RWPE1 (cell line): ENCODE measurements around the gene ADA.

Source experiments
- CTCF ChIA-PET: fragments of 350-600 bp; sonication (Branson Sonifier 250); formaldehyde crosslinking; extraction: SDS; loops from one replicate; lab custom pipeline; 2021; lab: Yijun Ruan, JAX
- POLR2A ChIA-PET: fragments of 400-600 bp; formaldehyde crosslinking; extraction: SDS; loops from one replicate; lab custom pipeline; 2020; ENCODE audit warnings: antibody characterized with exemption; ENCODE audit not compliant: low non-redundant PET; lab: Yijun Ruan, JAX
- DNase-seq: peaks from one replicate; pipeline ENCODE4 v3.0.0; 2012; ENCODE audit warnings: low spot score
- H3K27ac ChIP-seq: fragments of 450-650 bp; 2 replicates; pipeline ENCODE4 v1.5.1; 2017
- TF ChIP-seq, protein P1 (sequence below): fragments of 450-650 bp; conservative IDR thresholded peaks from 2 replicates; pipeline ENCODE4 v1.5.1; 2017; ENCODE audit warnings: low read depth, mild to moderate bottlenecking

The ADA gene

GRCh38 chr20:44596876-44597275, 54.6 kb downstream of the ADA start:
- TF ChIP-seq, protein P1, sequence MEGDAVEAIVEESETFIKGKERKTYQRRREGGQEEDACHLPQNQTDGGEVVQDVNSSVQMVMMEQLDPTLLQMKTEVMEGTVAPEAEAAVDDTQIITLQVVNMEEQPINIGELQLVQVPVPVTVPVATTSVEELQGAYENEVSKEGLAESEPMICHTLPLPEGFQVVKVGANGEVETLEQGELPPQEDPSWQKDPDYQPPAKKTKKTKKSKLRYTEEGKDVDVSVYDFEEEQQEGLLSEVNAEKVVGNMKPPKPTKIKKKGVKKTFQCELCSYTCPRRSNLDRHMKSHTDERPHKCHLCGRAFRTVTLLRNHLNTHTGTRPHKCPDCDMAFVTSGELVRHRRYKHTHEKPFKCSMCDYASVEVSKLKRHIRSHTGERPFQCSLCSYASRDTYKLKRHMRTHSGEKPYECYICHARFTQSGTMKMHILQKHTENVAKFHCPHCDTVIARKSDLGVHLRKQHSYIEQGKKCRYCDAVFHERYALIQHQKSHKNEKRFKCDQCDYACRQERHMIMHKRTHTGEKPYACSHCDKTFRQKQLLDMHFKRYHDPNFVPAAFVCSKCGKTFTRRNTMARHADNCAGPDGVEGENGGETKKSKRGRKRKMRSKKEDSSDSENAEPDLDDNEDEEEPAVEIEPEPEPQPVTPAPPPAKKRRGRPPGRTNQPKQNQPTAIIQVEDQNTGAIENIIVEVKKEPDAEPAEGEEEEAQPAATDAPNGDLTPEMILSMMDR, result no peak
- DNase-seq, result no peak
- no peak overlapping the region for H3K27ac ChIP-seq
- ChIA-PET CTCF (interaction anchor here (0.5 to 3.2 kb wide), 2 partner anchors 13 to 155 kb away, joined by 3 to 25 read pairs; no protein-coding TSS in a partner anchor), POLR2A (no interaction called here)

- TF ChIP-seq, protein P1, result no peak
- ChIA-PET POLR2A (no interaction called here), CTCF (interaction anchor here (0.7 to 1.0 kb wide), 2 partner anchors 125 to 211 kb away, joined by 4 read pairs; no protein-coding TSS in a partner anchor)
- H3K27ac ChIP-seq, result no peak overlapping the region
- no peak for DNase-seq
Observed at GRCh38 chr20:44596010-44596409, 55.5 kb downstream of the ADA start.

DNA sequence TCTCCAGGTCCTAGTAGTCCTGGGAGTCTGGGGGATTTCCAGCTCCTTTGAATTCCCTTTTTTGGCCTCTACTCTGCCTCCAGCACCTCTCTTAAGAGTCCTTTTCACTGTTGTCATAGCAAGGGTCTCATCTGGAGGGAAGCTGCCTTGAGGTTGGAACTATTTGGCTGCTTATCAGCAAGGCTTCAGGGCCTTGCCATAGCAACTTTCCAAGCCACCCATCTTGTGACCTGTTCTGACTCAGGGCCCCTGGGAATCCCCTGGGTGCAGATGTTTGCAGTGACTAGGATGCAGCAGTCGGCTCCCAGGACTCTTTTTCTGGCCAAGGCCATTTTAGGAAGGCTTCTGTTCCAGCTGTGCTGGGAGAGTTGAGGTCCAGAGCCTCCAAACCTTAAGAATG, 56.8 kb downstream of the ADA start:
- H3K27ac ChIP-seq, result no peak overlapping the region
- TF ChIP-seq, protein P1, result no peak
- POLR2A ChIA-PET, result no interaction called here
- CTCF ChIA-PET, result interaction anchor here (0.7 to 1.0 kb wide), 2 partner anchors 19 to 128 kb away, joined by 3 read pairs; no protein-coding TSS in a partner anchor
- no peak for DNase-seq

GRCh38 chr20:44593751-44594150, 57.7 kb downstream of the ADA start:
- no peak for DNase-seq
- H3K27ac ChIP-seq, result no peak overlapping the region
- POLR2A ChIA-PET, result interaction anchor here (0.7 kb wide), 1 partner anchor 7 kb away, joined by 3 read pairs; no protein-coding TSS in a partner anchor

GRCh38 chr20:44592366-44592765, 59.1 kb downstream of the ADA start:
- TF ChIP-seq, protein P1, result no peak
- no peak for DNase-seq
- CTCF ChIA-PET, result interaction anchor here (0.6 to 1.0 kb wide), 2 partner anchors 11 to 24 kb away, joined by 3 read pairs; no protein-coding TSS in a partner anchor
- H3K27ac ChIP-seq, result no peak overlapping the region
- POLR2A ChIA-PET, result no interaction called here

More at GRCh38 chr20:44593751-44594150, 57.7 kb downstream of the ADA start:
- CTCF ChIA-PET, result no interaction called here
- TF ChIP-seq, protein P1, result no peak

GRCh38 chr20:44590980-44591778, 60.3 kb downstream of the ADA start:
- ChIA-PET POLR2A (no interaction called here), CTCF (no interaction called here)
- DNase-seq, result no peak
- TF ChIP-seq, protein P1, result no peak
- H3K27ac ChIP-seq, result no peak overlapping the region
